SU-DHL-6 (cell line): Measurements from ENCODE around the gene DPYSL4.

Experiments
- CTCF ChIP-seq: fragments of 200-600 bp; sonication (generic); IDR thresholded peaks from one replicate; pipeline ENCODE4 v1.5.1; 2017; ENCODE audit warnings: antibody characterized with exemption, mild to moderate bottlenecking, low read length, moderate library complexity; ENCODE audit not compliant: insufficient read depth, poor library complexity, severe bottlenecking
- EZH2phosphoT487 ChIP-seq: fragments of 200-600 bp; sonication (generic), shearing (Covaris generic); conservative IDR thresholded peaks from 2 replicates; pipeline ENCODE4 v1.6.1; 2018; ENCODE audit warnings: mild to moderate bottlenecking, antibody characterized with exemption, low read length, moderate library complexity, mixed read lengths

GRCh38 chr10:132140167-132140925 lies 46.4 kb upstream of the DPYSL4 start:
- TF ChIP-seq CTCF (no peak), EZH2phosphoT487 (no peak)
